Astrocyte (in vitro differentiated cells and primary cell): ENCODE data around the gene WDR7.

Source experiments
- EZH2 ChIP-seq: IDR thresholded peaks from 2 replicates; pipeline ENCODE4 v1.6.1; 2012; ENCODE audit warnings: mild to moderate bottlenecking, low read length, inconsistent platforms; ENCODE audit not compliant: insufficient read depth
- TF ChIP-seq, protein P1 (sequence below): IDR thresholded peaks from 2 replicates; pipeline ENCODE4 v1.5.1; 2011; ENCODE audit warnings: low read depth, mild to moderate bottlenecking, inconsistent platforms, low read length, moderate library complexity; ENCODE audit not compliant: insufficient read depth

- TF ChIP-seq, protein P1, sequence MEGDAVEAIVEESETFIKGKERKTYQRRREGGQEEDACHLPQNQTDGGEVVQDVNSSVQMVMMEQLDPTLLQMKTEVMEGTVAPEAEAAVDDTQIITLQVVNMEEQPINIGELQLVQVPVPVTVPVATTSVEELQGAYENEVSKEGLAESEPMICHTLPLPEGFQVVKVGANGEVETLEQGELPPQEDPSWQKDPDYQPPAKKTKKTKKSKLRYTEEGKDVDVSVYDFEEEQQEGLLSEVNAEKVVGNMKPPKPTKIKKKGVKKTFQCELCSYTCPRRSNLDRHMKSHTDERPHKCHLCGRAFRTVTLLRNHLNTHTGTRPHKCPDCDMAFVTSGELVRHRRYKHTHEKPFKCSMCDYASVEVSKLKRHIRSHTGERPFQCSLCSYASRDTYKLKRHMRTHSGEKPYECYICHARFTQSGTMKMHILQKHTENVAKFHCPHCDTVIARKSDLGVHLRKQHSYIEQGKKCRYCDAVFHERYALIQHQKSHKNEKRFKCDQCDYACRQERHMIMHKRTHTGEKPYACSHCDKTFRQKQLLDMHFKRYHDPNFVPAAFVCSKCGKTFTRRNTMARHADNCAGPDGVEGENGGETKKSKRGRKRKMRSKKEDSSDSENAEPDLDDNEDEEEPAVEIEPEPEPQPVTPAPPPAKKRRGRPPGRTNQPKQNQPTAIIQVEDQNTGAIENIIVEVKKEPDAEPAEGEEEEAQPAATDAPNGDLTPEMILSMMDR = no peak
- TF ChIP-seq EZH2 = no peak
Measured at GRCh38 chr18:56649996-56650395, 1.2 kb upstream of the WDR7 start.
